ENCODE measurements around the gene WDR44.
A peak's percentile ranks its signal among the peaks of the same experiment; 100 is the strongest.

Gene WDR44

GRCh38 chrX:118337687-118338086 is 8.2 kb upstream of the WDR44 start:
- no peak for DNase-seq (ENCODE audit: low read depth)
- no peak overlapping the region for H3K4me3 ChIP-seq (ENCODE audit: low read depth, low read length)
- TF ChIP-seq CTCF (IDR thresholded peaks at IDR 0.05; ENCODE audit: control insufficient read depth, extremely low read depth, insufficient read depth) = no peak

GRCh38 chrX:118338930-118339329 is 7.0 kb upstream of the WDR44 start:
- no peak overlapping the region for H3K4me3 ChIP-seq (ENCODE audit: low read depth, low read length)
- TF ChIP-seq CTCF (IDR thresholded peaks at IDR 0.05; ENCODE audit: control insufficient read depth, extremely low read depth, insufficient read depth) = no peak
- DNase-seq (ENCODE audit: low read depth) = no peak

GRCh38 chrX:118345045-118345463 is 852 bp upstream of the WDR44 start:
- peak; percentile 86 for DNase-seq (ENCODE audit: low read depth)
- peak overlapping the region; percentile 81 for H3K4me3 ChIP-seq (ENCODE audit: low read depth, low read length)
- TF ChIP-seq CTCF (IDR thresholded peaks at IDR 0.05; ENCODE audit: control insufficient read depth, extremely low read depth, insufficient read depth) = no peak

GRCh38 chrX:118346258-118347094 is 570 bp downstream of the WDR44 start:
- TF ChIP-seq CTCF (IDR thresholded peaks at IDR 0.05; ENCODE audit: control insufficient read depth, extremely low read depth, insufficient read depth) = no peak
- no peak for DNase-seq (ENCODE audit: low read depth)
- peak overlapping the region; percentile 81 for H3K4me3 ChIP-seq (ENCODE audit: low read depth, low read length)

GRCh38 chrX:118347131-118347530 is 1.2 kb downstream of the WDR44 start:
- DNase-seq (ENCODE audit: low read depth) = no peak
- H3K4me3 ChIP-seq (ENCODE audit: low read depth, low read length) = peak overlapping the region; percentile 81
- no peak for TF ChIP-seq CTCF (IDR thresholded peaks at IDR 0.05; ENCODE audit: control insufficient read depth, extremely low read depth, insufficient read depth)

GRCh38 chrX:118347736-118348135 is 1.8 kb downstream of the WDR44 start:
- no peak for TF ChIP-seq CTCF (IDR thresholded peaks at IDR 0.05; ENCODE audit: control insufficient read depth, extremely low read depth, insufficient read depth)
- peak overlapping the region; percentile 81 for H3K4me3 ChIP-seq (ENCODE audit: low read depth, low read length)
- DNase-seq (ENCODE audit: low read depth) = no peak
